ENCODE measurements around the gene LTB. TPM values are rescaled to one million over a fixed set of nuclear protein-coding genes. Genes with fewer than 3 reads are reported as not detected.
A peak's percentile ranks its signal among the peaks of the same experiment; 100 is the strongest.

LTB gene
- total and polyA plus RNA-seq, 4 donors: 0.35 to 1.9 (median 0.52) TPM

DNA sequence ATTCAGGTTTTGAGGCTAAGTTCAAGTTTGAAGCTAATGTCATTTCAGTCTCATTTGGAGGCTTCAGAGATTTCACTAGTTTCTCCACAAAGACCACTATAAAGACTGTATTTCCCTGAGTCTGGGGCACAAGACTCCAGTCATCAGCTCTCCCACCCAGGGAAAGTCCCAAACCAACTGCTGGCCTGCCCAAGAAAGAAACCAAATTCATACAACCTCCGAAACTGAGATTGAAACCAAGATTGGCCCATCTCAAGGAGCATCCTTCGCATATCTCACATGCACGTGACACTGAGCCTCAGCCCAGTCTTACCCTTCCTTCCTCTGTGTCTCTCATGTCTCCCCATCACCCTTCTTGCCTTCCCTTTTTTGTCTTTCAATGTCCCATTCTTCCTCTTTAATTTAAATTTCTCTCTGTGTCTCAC, 13.7 kb downstream of the LTB start:
- Histone ChIP-seq H3K9me3 (ENCODE audit: control insufficient read depth, insufficient read depth, low read length) (no peaks in the 10 kb centered on the region), H3K27me3 (ENCODE audit: control insufficient read depth, insufficient read depth, low read length) (no peaks in the 10 kb centered on the region)
- 94% methylated on average over 3 of the region's 3 CpGs for WGBS (ENCODE audit: insufficient coverage)

DNA sequence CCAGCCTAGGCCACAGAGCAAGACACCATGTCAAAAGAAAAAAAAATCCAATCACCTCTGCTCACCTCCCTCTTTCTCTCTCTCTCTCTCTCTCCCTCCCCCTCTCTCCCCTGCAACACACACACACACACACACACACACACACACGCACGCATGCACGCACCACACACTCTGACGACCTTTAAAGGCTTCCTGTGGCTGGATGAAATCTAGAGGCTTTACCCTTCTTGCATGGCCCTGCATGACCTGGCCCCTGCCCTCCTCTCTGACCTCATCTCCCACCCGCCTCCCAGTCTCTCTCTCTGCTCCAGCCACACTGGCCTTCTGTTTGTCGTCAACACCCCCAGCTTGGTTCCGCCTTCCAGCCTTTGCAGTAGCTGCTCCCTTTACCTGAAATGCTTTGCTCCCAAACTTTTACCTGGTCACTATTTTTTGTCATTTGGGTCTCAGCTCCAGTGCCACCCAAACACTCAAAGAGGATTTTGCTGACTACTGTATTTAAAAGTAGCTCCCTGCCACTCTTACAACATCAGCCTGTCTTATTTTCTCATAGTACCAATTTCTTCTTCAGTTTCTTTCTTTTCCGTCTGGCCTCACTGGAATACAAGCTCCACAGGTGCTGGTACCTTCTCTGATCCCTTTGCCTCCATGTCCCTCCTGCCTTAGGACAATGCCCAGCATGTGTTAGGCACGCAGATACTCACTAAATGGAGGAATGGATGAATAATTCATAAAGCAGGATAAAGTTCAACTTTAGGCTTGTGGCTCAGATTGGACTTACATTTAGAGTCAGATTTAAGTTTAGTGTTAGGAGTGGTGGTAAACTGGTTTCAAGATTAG, 14.5 kb downstream of the LTB start:
- no peak overlapping the region for H3K27ac ChIP-seq (ENCODE audit: low read depth, low read length)
- no peak for DNase-seq (ENCODE audit: low read depth in 4 of 6, low spot score in 6 of 6)
- 32% methylated on average over 6 of the region's 9 CpGs for WGBS (ENCODE audit: insufficient coverage)

More for the DNA sequence above, 13.7 kb downstream of the LTB start:
- Histone ChIP-seq H3K4me3 (ENCODE audit: low read depth, low read length) (no peak overlapping the region), H3K36me3 (ENCODE audit: control insufficient read depth, insufficient read depth, low read length) (no peaks in the 10 kb centered on the region), H3K27ac (ENCODE audit: low read depth, low read length) (no peak overlapping the region), H3K4me1 (ENCODE audit: control insufficient read depth, insufficient read depth, low read length) (no peaks in the 10 kb centered on the region)
- no peak for DNase-seq (ENCODE audit: low read depth in 4 of 6, low spot score in 6 of 6)

GRCh38 chr6:31560697-31561058, 21.5 kb downstream of the LTB start:
- DNase-seq (ENCODE audit: low read depth in 4 of 6, low spot score in 6 of 6): no peak
- Histone ChIP-seq H3K4me1 (ENCODE audit: control insufficient read depth, insufficient read depth, low read length) (peaks cover 6% of the 10 kb centered on the region), H3K27me3 (ENCODE audit: control insufficient read depth, insufficient read depth, low read length) (no peaks in the 10 kb centered on the region), H3K27ac (ENCODE audit: low read depth, low read length) (peak overlapping the region; percentile 15), H3K9me3 (ENCODE audit: control insufficient read depth, insufficient read depth, low read length) (no peaks in the 10 kb centered on the region), H3K36me3 (ENCODE audit: control insufficient read depth, insufficient read depth, low read length) (peaks cover 47% of the 10 kb centered on the region), H3K4me3 (ENCODE audit: low read depth, low read length) (no peak overlapping the region)

More for the DNA sequence above, 14.5 kb downstream of the LTB start:
- Histone ChIP-seq H3K4me1 (ENCODE audit: control insufficient read depth, insufficient read depth, low read length) (no peaks in the 10 kb centered on the region), H3K4me3 (ENCODE audit: low read depth, low read length) (no peak overlapping the region), H3K9me3 (ENCODE audit: control insufficient read depth, insufficient read depth, low read length) (no peaks in the 10 kb centered on the region), H3K27me3 (ENCODE audit: control insufficient read depth, insufficient read depth, low read length) (no peaks in the 10 kb centered on the region), H3K36me3 (ENCODE audit: control insufficient read depth, insufficient read depth, low read length) (no peaks in the 10 kb centered on the region)

GRCh38 chr6:31559958-31560696, 22.1 kb downstream of the LTB start:
- DNase-seq (ENCODE audit: low read depth in 4 of 6, low spot score in 6 of 6): no peak
- Histone ChIP-seq H3K27me3 (ENCODE audit: control insufficient read depth, insufficient read depth, low read length) (no peaks in the 10 kb centered on the region), H3K27ac (ENCODE audit: low read depth, low read length) (peak overlapping the region; percentile 15), H3K4me1 (ENCODE audit: control insufficient read depth, insufficient read depth, low read length) (peaks cover 6% of the 10 kb centered on the region), H3K36me3 (ENCODE audit: control insufficient read depth, insufficient read depth, low read length) (peaks cover 50% of the 10 kb centered on the region), H3K9me3 (ENCODE audit: control insufficient read depth, insufficient read depth, low read length) (no peaks in the 10 kb centered on the region), H3K4me3 (ENCODE audit: low read depth, low read length) (no peak overlapping the region)
- 90% methylated on average over 7 of the region's 7 CpGs for WGBS (ENCODE audit: insufficient coverage)

- 77% methylated on average over 2 of the region's 4 CpGs for WGBS (ENCODE audit: insufficient coverage)
- H3K4me1 ChIP-seq (ENCODE audit: control insufficient read depth, insufficient read depth, low read length): peaks cover 6% of the 10 kb centered on the region
- no peak for DNase-seq (ENCODE audit: low read depth in 4 of 6, low spot score in 6 of 6)
- no peaks in the 10 kb centered on the region for H3K9me3 ChIP-seq (ENCODE audit: control insufficient read depth, insufficient read depth, low read length)
- H3K36me3 ChIP-seq (ENCODE audit: control insufficient read depth, insufficient read depth, low read length): peaks cover 50% of the 10 kb centered on the region
- H3K27ac ChIP-seq (ENCODE audit: low read depth, low read length): no peak overlapping the region
- H3K4me3 ChIP-seq (ENCODE audit: low read depth, low read length): no peak overlapping the region
- no peaks in the 10 kb centered on the region for H3K27me3 ChIP-seq (ENCODE audit: control insufficient read depth, insufficient read depth, low read length)
These were observed 22.6 kb downstream of the LTB start for GRCh38 chr6:31559606-31559957.

- Histone ChIP-seq H3K27me3 (ENCODE audit: control insufficient read depth, insufficient read depth, low read length) (no peaks in the 10 kb centered on the region), H3K36me3 (ENCODE audit: control insufficient read depth, insufficient read depth, low read length) (peaks cover 54% of the 10 kb centered on the region), H3K4me1 (ENCODE audit: control insufficient read depth, insufficient read depth, low read length) (peaks cover 6% of the 10 kb centered on the region), H3K4me3 (ENCODE audit: low read depth, low read length) (no peak overlapping the region), H3K9me3 (ENCODE audit: control insufficient read depth, insufficient read depth, low read length) (no peaks in the 10 kb centered on the region), H3K27ac (ENCODE audit: low read depth, low read length) (no peak overlapping the region)
- 94% methylated on average over 11 of the region's 14 CpGs for WGBS (ENCODE audit: insufficient coverage)
- DNase-seq (ENCODE audit: low read depth in 4 of 6, low spot score in 6 of 6): no peak
These were observed 23.4 kb downstream of the LTB start for GRCh38 chr6:31558631-31559500.

- no peaks in the 10 kb centered on the region for H3K27me3 ChIP-seq (ENCODE audit: control insufficient read depth, insufficient read depth, low read length)
- no peaks in the 10 kb centered on the region for H3K9me3 ChIP-seq (ENCODE audit: control insufficient read depth, insufficient read depth, low read length)
- peaks cover 56% of the 10 kb centered on the region for H3K36me3 ChIP-seq (ENCODE audit: control insufficient read depth, insufficient read depth, low read length)
- no peak overlapping the region for H3K4me3 ChIP-seq (ENCODE audit: low read depth, low read length)
- no peak overlapping the region for H3K27ac ChIP-seq (ENCODE audit: low read depth, low read length)
- 92% methylated on average over 8 of the region's 8 CpGs for WGBS (ENCODE audit: insufficient coverage)
- H3K4me1 ChIP-seq (ENCODE audit: control insufficient read depth, insufficient read depth, low read length): peaks cover 6% of the 10 kb centered on the region
- DNase-seq (ENCODE audit: low read depth in 4 of 6, low spot score in 6 of 6): no peak
These were observed 24.0 kb downstream of the LTB start for GRCh38 chr6:31558318-31558625.

DNA sequence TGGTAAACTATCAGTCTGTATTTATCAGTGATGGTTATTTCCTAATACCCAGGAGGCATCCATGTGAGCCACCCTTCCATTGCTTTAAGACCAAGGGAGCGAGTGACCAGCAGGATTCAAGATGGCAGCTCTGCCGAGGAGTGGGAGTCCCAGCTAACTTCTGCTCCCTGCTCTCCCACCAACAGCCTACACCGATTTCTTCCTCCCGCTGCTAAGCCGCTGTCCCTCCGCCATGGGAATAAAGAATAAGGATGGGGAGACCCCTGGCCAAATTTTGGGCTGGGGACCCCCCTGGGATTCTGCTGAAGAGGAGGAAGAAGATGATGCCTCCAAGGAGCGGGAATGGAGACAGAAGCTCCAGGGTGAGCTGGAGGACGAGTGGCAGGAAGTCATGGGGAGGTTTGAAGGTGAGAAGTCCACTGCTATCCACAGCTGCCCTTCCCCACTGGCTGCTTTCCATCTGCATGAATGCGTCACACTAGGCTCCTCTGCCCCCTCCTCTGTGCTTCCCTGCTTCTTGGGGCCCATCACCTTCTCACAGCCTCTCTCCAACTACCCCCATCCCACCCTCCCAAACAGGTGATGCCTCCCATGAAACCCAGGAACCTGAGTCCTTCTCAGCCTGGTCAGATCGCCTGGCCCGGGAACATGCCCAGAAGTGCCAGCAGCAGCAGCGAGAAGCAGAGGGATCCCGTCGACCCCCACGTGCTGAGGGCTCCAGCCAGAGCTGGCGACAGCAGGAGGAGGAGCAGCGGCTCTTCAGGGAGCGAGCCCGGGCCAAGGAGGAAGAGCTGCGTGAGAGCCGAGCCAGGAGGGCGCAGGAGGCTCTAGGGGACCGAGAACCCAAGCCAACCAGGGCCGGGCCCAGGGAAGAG, 24.5 kb downstream of the LTB start:
- peaks cover 6% of the 10 kb centered on the region for H3K4me1 ChIP-seq (ENCODE audit: control insufficient read depth, insufficient read depth, low read length)
- no peaks in the 10 kb centered on the region for H3K9me3 ChIP-seq (ENCODE audit: control insufficient read depth, insufficient read depth, low read length)
- WGBS (ENCODE audit: insufficient coverage): 86% methylated on average over 19 of the region's 24 CpGs
- DNase-seq (ENCODE audit: low read depth in 4 of 6, low spot score in 6 of 6): no peak
- peaks cover 56% of the 10 kb centered on the region for H3K36me3 ChIP-seq (ENCODE audit: control insufficient read depth, insufficient read depth, low read length)
- no peak overlapping the region for H3K4me3 ChIP-seq (ENCODE audit: low read depth, low read length)
- no peaks in the 10 kb centered on the region for H3K27me3 ChIP-seq (ENCODE audit: control insufficient read depth, insufficient read depth, low read length)
- H3K27ac ChIP-seq (ENCODE audit: low read depth, low read length): no peak overlapping the region

GRCh38 chr6:31556307-31556706, 25.9 kb downstream of the LTB start:
- Histone ChIP-seq H3K36me3 (ENCODE audit: control insufficient read depth, insufficient read depth, low read length) (peaks cover 65% of the 10 kb centered on the region), H3K27ac (ENCODE audit: low read depth, low read length) (no peak overlapping the region), H3K27me3 (ENCODE audit: control insufficient read depth, insufficient read depth, low read length) (no peaks in the 10 kb centered on the region), H3K4me1 (ENCODE audit: control insufficient read depth, insufficient read depth, low read length) (peaks cover 6% of the 10 kb centered on the region), H3K9me3 (ENCODE audit: control insufficient read depth, insufficient read depth, low read length) (no peaks in the 10 kb centered on the region), H3K4me3 (ENCODE audit: low read depth, low read length) (no peak overlapping the region)
- 40% methylated on average over 1 of the region's 3 CpGs for whole genome bisulfite sequencing (ENCODE audit: insufficient coverage)
- no peak for DNase-seq (ENCODE audit: low read depth in 4 of 6, low spot score in 6 of 6)

Measured in spinal cord (tissue), 10 donors.